Activated CD8-positive, alpha-beta memory T cell treated with anti-CD3 and anti-CD28 coated beads for 36 hours (primary cell): ENCODE measurements around the gene CCDC50. TPM values are rescaled to one million over a fixed set of nuclear protein-coding genes. Genes with fewer than 3 reads are reported as not detected.

Source experiments
- CTCF ChIA-PET: fragments of 350-600 bp; sonication (Branson Sonifier 250); formaldehyde crosslinking; loops from one replicate; lab custom pipeline; 2021; ENCODE audit warnings: antibody characterized with exemption; lab: Charles Lee
- POLR2A ChIA-PET: fragments of 350-600 bp; sonication (Branson Sonifier 250); formaldehyde crosslinking; loops from one replicate; lab custom pipeline; 2021; ENCODE audit warnings: antibody characterized with exemption; lab: Charles Lee
- total RNA-seq, 2 experiments: library from RNA; stranded (reverse); gene quantifications; one replicate each; pipeline ENCODE4 v1.2.3, GENCODE V29; 2021

The CCDC50 gene
- total RNA-seq, 2 experiments from 2014 or later = 15.6 to 16.4 TPM

- POLR2A ChIA-PET = no interaction called here
- CTCF ChIA-PET = no interaction called here
These were observed 13.2 kb downstream of the CCDC50 start for GRCh38 chr3:191342411-191342810.

GRCh38 chr3:191343115-191343514, 13.9 kb downstream of the CCDC50 start:
- CTCF ChIA-PET = no interaction called here

DNA sequence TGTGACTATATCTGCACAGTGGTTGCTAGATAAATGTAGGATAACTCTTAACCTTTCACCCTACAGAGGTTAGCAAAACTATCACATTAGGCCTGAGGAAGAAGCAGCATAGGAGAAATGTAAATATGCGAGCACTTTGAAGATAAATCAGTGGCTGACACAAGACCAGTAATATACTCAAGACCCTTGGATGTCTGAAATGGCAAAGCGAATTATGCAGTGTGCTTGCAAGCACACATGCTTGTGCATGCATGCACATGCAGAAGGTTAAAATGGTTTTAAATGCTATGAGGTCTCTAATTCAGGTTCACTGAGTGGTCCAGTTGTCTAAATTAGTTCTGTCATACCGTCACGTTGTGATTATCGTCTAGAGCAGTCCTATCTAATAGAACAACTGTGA, 14.7 kb downstream of the CCDC50 start:
- POLR2A ChIA-PET = no interaction called here
- CTCF ChIA-PET = no interaction called here

More at GRCh38 chr3:191343115-191343514, 13.9 kb downstream of the CCDC50 start:
- POLR2A ChIA-PET = no interaction called here

DNA sequence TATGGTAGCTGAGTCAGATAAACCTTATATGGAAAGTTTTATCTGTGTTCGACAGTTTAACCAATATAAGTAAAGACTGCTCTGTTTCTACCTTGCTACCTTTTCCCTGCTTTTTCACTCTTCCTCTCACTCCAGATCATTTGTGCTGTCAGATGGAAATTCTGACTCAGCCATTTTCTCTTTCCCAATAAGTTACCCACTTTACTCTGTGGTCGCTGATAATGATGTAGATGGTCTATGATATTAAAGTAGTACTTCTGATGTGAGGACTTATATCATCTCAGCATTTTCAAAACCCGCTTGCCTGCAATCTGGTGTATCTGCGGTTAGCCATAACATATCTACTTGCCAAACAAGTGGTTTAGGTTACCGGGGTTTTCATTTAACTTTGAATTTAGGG, 16.1 kb downstream of the CCDC50 start:
- CTCF ChIA-PET = interaction anchor here (1.2 kb wide), 1 partner anchor 34 kb away, joined by 3 read pairs; no protein-coding TSS in a partner anchor
- POLR2A ChIA-PET = no interaction called here

DNA sequence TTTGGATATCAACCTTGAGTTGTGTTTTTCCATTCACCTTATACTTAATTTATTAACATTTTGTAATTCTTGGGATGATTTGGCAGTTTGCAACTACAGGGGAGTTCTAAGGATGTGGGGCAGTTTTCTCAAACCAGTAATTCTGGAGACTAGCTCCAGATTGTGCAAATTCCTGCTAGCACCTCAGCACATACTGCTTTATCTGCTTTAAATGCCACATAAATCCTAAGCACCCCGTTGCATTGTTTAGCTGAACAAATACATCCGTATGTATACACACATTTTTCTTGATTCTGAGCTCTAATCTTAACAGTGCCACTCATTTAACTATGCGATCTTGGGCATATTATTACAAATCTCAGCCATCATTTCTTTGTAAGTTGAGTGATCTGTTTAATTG, 18.0 kb downstream of the CCDC50 start:
- POLR2A ChIA-PET = no interaction called here
- CTCF ChIA-PET = no interaction called here

DNA sequence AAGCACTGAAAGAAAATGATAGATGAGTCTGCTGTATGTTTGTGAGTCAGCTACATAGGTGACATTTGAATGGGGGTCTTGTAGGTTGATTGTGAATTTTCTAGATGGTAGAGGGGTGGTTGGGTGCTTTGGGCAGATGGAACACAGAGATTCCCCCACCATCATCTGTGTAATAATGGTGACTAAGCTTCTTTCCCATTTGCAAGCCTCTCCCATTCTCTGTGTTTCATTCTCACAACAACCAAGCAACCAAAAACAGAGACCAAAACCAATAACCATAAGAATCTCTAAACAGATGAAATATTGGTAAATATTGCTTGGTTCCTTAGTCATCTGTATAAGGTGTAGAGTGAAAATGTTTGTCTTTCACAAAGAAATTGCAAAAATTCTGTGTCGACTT, 18.9 kb downstream of the CCDC50 start:
- POLR2A ChIA-PET = no interaction called here
- CTCF ChIA-PET = no interaction called here

DNA sequence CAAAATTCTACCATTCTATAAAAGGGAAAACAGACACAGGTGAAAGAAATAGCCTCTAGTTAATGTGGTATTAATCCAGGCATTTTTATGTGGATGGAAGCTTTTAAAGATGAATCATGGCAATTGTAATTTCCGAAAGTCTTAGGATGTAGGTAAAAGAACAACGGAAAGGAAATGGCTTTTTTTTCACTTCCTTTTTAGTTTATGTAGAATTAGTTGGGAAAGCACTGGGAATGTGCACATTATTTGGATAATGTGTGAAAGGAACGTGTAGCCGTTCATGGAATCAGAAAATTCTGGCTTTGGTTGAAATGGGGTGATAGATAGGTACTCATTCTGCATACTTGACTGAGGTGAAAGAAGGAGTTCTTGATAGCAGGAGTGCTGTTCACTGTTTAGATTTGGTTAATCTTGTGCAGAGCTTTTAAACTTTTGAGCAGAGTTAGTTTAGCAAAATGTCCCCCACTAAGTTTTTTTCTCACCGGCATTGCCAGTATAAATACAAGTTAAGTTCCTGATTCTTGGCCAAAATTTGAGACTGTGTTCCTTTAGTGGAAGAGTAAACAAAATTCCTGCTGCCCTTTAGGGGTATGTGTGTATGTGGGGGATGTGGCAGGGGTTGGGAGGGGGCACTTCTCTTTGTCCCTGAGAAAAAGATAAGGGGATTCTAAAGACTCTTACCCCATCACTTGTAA, 21.3 kb downstream of the CCDC50 start:
- POLR2A ChIA-PET = no interaction called here
- CTCF ChIA-PET = no interaction called here

DNA sequence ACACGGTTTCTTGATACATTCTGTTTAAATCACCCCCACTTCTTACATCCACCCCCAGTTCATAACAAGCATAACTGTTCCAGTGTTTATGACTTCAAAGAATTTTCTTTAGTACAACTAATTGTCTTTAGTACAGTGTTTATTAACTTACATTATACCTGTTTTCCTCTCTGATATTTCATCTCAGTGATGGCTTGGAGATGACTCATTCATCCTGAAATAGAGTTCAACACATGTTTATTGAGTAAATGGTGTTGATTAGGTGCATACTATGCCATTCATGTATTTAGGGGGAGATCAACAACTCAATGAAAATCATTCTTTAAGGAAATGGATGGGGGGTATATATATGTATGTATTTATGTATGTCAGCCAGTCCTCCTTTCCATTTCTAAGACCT, 22.8 kb downstream of the CCDC50 start:
- ChIA-PET CTCF (no interaction called here), POLR2A (no interaction called here)

GRCh38 chr3:191353022-191353777, 24.0 kb downstream of the CCDC50 start:
- ChIA-PET POLR2A (no interaction called here), CTCF (no interaction called here)

GRCh38 chr3:191355406-191355805, 26.2 kb downstream of the CCDC50 start:
- ChIA-PET CTCF (no interaction called here), POLR2A (no interaction called here)

DNA sequence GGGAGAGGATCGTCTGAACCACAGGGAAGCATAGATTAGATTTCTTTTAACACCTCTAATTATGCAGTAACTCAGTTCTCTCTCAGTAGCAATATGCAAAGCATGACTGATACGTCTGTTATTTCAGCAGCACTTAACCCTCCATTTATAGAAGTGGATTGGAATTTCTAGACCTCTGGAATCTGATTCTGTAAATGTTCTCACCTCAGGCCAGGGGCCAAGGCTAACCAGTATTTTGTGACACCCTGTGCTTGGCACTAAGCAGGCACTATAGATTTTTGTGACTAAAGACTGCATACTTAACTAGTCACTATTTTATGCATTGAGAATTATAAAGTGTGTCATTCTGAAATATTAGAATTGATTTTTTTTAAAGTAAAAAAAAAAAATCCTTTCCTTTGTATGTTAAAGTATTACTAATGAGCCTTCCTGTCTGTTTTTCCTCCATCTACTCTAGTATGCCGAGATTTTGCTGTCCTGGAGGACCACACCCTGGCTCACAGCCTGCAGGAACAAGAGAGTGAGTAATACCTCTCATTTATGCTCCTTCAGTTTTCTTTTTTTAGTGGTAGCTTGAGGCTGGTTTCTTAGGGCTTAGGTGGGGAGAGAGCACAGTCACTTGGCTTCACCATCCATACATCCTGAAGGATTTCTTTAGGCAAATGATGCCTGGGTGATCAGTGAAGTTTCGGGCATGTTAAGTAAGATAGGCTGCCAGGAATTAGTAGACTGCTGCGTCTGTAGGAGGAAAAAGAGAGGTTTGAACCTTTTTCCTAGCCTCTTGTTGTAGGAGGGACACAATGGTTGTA, 27.6 kb downstream of the CCDC50 start:
- POLR2A ChIA-PET = no interaction called here
- CTCF ChIA-PET = no interaction called here

DNA sequence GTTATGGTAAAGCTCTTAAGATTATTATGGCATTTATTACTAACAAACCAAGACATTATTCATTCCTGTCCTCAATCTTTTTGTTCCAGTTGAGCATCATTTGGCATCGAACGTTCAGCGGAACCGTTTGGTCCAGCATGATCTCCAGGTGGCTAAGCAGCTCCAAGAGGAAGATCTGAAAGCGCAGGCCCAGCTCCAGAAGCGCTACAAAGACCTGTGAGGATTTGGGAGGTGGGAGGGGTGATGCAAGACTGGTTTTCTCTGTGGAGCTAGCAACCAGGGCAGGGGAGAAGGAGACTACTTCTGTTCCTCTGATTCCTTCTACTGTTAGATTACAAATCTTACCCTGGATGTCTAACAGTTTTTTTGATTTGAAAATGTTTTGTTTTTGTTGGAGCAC, 28.7 kb downstream of the CCDC50 start:
- ChIA-PET POLR2A (no interaction called here), CTCF (no interaction called here)

DNA sequence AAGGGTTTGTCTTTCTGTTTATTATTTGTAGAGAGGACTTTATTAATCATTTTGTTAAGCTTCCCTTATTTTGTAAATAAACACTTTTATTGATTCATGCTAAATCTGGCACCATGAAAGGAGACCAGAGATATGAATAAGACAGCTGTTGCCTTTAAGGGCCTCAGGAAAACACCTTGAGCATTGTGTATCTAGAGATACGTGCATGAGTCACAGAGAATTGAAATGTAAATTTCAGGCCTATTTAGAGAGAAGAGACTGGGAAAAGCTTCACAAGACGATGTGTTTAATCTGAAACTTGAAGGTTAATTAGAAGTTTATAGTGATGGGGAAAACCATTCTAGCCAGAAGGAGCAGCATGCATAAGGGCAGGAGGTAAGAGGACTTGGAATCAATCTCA, 29.7 kb downstream of the CCDC50 start:
- ChIA-PET CTCF (no interaction called here), POLR2A (no interaction called here)

GRCh38 chr3:191360620-191361019, 31.4 kb downstream of the CCDC50 start:
- ChIA-PET CTCF (no interaction called here), POLR2A (no interaction called here)

DNA sequence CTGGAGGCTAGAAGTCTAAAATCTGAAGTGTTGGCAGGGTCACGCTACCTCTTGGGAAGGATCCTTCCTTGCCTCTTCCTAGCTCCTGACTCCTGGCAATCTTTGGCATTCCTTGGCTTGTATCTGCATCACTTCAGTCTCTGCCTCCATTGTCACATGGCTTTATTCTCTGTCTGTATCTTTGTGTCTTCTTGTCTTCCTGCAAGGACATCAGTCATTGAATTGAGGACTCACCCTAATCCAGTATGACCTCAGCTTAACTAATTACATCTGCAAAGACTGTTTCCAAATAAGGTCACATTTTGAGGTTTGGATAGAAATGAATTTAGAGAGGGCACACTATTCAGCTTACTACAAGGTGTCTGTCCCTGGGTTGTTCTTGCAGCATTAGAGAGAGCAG, 32.3 kb downstream of the CCDC50 start:
- ChIA-PET POLR2A (no interaction called here), CTCF (no interaction called here)

DNA sequence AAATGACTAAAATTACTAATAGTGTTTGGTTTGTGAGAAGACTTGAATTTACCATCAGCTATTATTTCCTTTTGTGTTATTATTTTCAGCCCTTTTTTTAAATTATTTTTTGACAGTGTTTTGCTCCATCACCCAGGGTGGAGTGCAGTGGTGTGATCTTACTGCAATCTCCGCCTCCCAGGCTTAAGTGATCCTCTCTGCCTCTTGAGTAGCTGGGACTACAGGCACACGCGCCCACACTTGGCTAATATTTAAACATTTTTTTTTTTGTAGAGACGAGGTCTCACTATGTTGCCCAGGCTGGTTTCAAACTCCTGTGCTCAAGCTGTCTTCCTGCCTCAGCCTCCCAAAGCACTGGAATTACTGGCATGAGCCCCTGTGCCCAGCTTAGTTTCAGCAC, 32.8 kb downstream of the CCDC50 start:
- ChIA-PET CTCF (no interaction called here), POLR2A (no interaction called here)

GRCh38 chr3:191362524-191363090, 33.4 kb downstream of the CCDC50 start:
- POLR2A ChIA-PET = no interaction called here
- CTCF ChIA-PET = no interaction called here

DNA sequence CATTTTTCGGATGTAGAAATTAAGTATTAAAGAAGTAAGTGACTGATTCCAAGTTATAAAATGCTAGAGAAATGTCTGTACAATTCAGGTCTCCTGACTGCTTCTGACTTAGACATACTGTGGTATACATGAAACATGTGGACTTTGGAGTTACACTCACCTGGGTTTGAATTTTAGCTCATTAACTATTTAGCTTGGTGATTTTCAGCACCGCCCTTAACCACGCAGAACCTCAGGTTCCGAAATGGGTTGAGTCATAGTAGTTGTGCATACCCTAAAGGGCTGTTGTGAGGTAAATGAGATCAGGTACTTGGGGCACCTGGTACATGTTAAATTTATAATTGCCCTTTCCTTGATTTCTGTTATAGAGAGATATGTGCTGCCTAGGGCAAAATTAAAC, 34.0 kb downstream of the CCDC50 start:
- POLR2A ChIA-PET = no interaction called here
- CTCF ChIA-PET = no interaction called here

DNA sequence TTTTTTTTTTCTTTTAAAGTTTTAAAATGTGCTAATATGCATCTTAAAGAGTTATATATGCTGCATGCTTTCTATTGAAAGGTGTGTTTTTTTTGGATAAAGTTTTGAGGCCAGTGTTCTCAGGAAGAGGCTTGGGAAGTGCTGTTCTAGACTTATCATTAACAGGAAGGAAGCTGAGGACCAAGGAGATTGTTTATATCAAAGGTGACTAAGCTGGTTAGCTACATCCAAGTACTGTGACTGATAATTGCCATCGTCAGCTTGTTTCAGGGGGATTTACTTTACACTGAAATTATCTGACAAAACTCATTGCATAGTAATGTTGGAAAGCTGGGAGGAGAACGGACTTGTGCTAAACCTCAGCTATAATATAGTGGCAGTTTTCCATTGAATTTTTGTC, 37.5 kb downstream of the CCDC50 start:
- ChIA-PET POLR2A (no interaction called here), CTCF (no interaction called here)
